Central memory CD8-positive, alpha-beta T cell (primary cell): Measurements from ENCODE around the gene CBX1.
A peak's percentile ranks its signal among the peaks of the same experiment; 100 is the strongest.

Experiments
- ATAC-seq: fragments of 150-1000 bp; cut with Tn5 transposase; replicated peaks from 2 replicates; pipeline ENCODE4 v1.10.0; 2022; ENCODE audit warnings: mild to moderate bottlenecking, moderate FRiP score, moderate number of reproducible peaks; ENCODE audit not compliant: poor library complexity, severe bottlenecking; ENCODE audit errors: extremely low read depth
- DNase-seq, 2 donors: peaks; one replicate each; pipeline ENCODE4 v3.0.0; 2021; ENCODE audit warnings: low spot score in 2 of 2
- H3K27ac Mint-ChIP-seq: one replicate; pipeline ENCODE4 v1.8.0; 2022; ENCODE audit warnings: low read depth, mild to moderate bottlenecking, moderate library complexity, mixed read lengths
- H3K27me3 Mint-ChIP-seq: one replicate; pipeline ENCODE4 v1.8.0; 2022; ENCODE audit warnings: mixed read lengths
- H3K36me3 Mint-ChIP-seq: one replicate; pipeline ENCODE4 v1.8.0; 2022; ENCODE audit warnings: mild to moderate bottlenecking, moderate library complexity, mixed read lengths; ENCODE audit not compliant: insufficient read depth
- H3K4me1 Mint-ChIP-seq: one replicate; pipeline ENCODE4 v1.8.0; 2022; ENCODE audit warnings: mixed read lengths
- H3K4me3 Mint-ChIP-seq: one replicate; pipeline ENCODE4 v1.8.0; 2022; ENCODE audit warnings: mild to moderate bottlenecking, moderate library complexity, mixed read lengths
- H3K9me3 Mint-ChIP-seq: one replicate; pipeline ENCODE4 v1.8.0; 2022; ENCODE audit warnings: mixed read lengths

CBX1 gene

GRCh38 chr17:48101012-48101720 is at the start of gene CBX1:
TSS of gene CBX1 (minus strand) at chr17:48101478. CDS start at chr17:48077004, 24,474 bp downstream.
- peak within 1 kb of the TSS; percentile 81 for H3K27ac Mint-ChIP-seq
- H3K27me3 Mint-ChIP-seq = no peaks in the 10 kb centered on the region
- peak within 1 kb of the TSS; percentile 87 for H3K4me3 Mint-ChIP-seq
- no peaks in the 10 kb centered on the region for H3K9me3 Mint-ChIP-seq
- ATAC-seq (peak; percentile 98), DNase-seq (peak; percentile 82 to 85)
- H3K36me3 Mint-ChIP-seq = peaks cover 12% of the 10 kb centered on the region
- H3K4me1 Mint-ChIP-seq = peaks cover 29% of the 10 kb centered on the region

- Mint-ChIP-seq H3K27ac (no peak overlapping the region), H3K4me1 (no peaks in the 10 kb centered on the region), H3K9me3 (no peaks in the 10 kb centered on the region), H3K36me3 (peaks cover 50% of the 10 kb centered on the region), H3K27me3 (no peaks in the 10 kb centered on the region), H3K4me3 (no peak overlapping the region)
- ATAC-seq (no peak), DNase-seq (no peak)
These were observed 49.3 kb upstream of the CBX1 start for GRCh38 chr17:48150597-48151001.

GRCh38 chr17:48149787-48150463 is 48.6 kb upstream of the CBX1 start:
- peaks cover 47% of the 10 kb centered on the region for H3K36me3 Mint-ChIP-seq
- H3K27me3 Mint-ChIP-seq = no peaks in the 10 kb centered on the region
- no peak for DNase-seq
- no peak overlapping the region for H3K27ac Mint-ChIP-seq
- H3K4me3 Mint-ChIP-seq = no peak overlapping the region
- H3K4me1 Mint-ChIP-seq = peaks cover 4% of the 10 kb centered on the region
- H3K9me3 Mint-ChIP-seq = no peaks in the 10 kb centered on the region
- ATAC-seq = no peak

GRCh38 chr17:48148854-48149786 is 47.8 kb upstream of the CBX1 start:
- DNase-seq (no peak), ATAC-seq (no peak)
- peaks cover 12% of the 10 kb centered on the region for H3K4me1 Mint-ChIP-seq
- H3K27me3 Mint-ChIP-seq = no peaks in the 10 kb centered on the region
- no peak overlapping the region for H3K27ac Mint-ChIP-seq
- H3K36me3 Mint-ChIP-seq = peaks cover 45% of the 10 kb centered on the region
- H3K9me3 Mint-ChIP-seq = no peaks in the 10 kb centered on the region
- H3K4me3 Mint-ChIP-seq = no peak overlapping the region

GRCh38 chr17:48148029-48148770 is 46.9 kb upstream of the CBX1 start:
- DNase-seq (no peak), ATAC-seq (no peak)
- Mint-ChIP-seq H3K27ac (no peak overlapping the region), H3K4me1 (peaks cover 19% of the 10 kb centered on the region), H3K9me3 (no peaks in the 10 kb centered on the region), H3K36me3 (peaks cover 48% of the 10 kb centered on the region), H3K4me3 (no peak overlapping the region), H3K27me3 (no peaks in the 10 kb centered on the region)

GRCh38 chr17:48144976-48145798 is 43.9 kb upstream of the CBX1 start:
- ATAC-seq (no peak), DNase-seq (no peak)
- peaks cover 47% of the 10 kb centered on the region for H3K36me3 Mint-ChIP-seq
- no peaks in the 10 kb centered on the region for H3K9me3 Mint-ChIP-seq
- H3K4me1 Mint-ChIP-seq = peaks cover 24% of the 10 kb centered on the region
- no peaks in the 10 kb centered on the region for H3K27me3 Mint-ChIP-seq
- H3K27ac Mint-ChIP-seq = peak overlapping the region; percentile 70
- no peak overlapping the region for H3K4me3 Mint-ChIP-seq

- Mint-ChIP-seq H3K9me3 (no peaks in the 10 kb centered on the region), H3K36me3 (peaks cover 50% of the 10 kb centered on the region), H3K4me3 (no peak overlapping the region), H3K27ac (peak overlapping the region; percentile 44), H3K27me3 (no peaks in the 10 kb centered on the region), H3K4me1 (peaks cover 24% of the 10 kb centered on the region)
- ATAC-seq = no peak
- DNase-seq = no peak
These were observed 43.0 kb upstream of the CBX1 start for GRCh38 chr17:48144231-48144630.

GRCh38 chr17:48143629-48144028 is 42.4 kb upstream of the CBX1 start:
- H3K27ac Mint-ChIP-seq = peak overlapping the region; percentile 44
- DNase-seq (peak in 1 of 2 donors; percentile 11), ATAC-seq (peak; percentile 80)
- H3K9me3 Mint-ChIP-seq = no peaks in the 10 kb centered on the region
- peaks cover 49% of the 10 kb centered on the region for H3K36me3 Mint-ChIP-seq
- H3K4me1 Mint-ChIP-seq = peaks cover 24% of the 10 kb centered on the region
- no peak overlapping the region for H3K4me3 Mint-ChIP-seq
- no peaks in the 10 kb centered on the region for H3K27me3 Mint-ChIP-seq

- H3K9me3 Mint-ChIP-seq = no peaks in the 10 kb centered on the region
- H3K4me1 Mint-ChIP-seq = peaks cover 20% of the 10 kb centered on the region
- H3K27ac Mint-ChIP-seq = peak overlapping the region; percentile 11
- H3K4me3 Mint-ChIP-seq = no peak overlapping the region
- ATAC-seq = no peak
- no peaks in the 10 kb centered on the region for H3K27me3 Mint-ChIP-seq
- no peak for DNase-seq
- H3K36me3 Mint-ChIP-seq = peaks cover 48% of the 10 kb centered on the region
These were observed 38.7 kb upstream of the CBX1 start for GRCh38 chr17:48139944-48140343.

GRCh38 chr17:48137656-48138055 is 36.4 kb upstream of the CBX1 start:
- H3K4me3 Mint-ChIP-seq = no peak overlapping the region
- H3K36me3 Mint-ChIP-seq = peaks cover 44% of the 10 kb centered on the region
- DNase-seq (no peak), ATAC-seq (no peak)
- no peaks in the 10 kb centered on the region for H3K27me3 Mint-ChIP-seq
- no peaks in the 10 kb centered on the region for H3K9me3 Mint-ChIP-seq
- H3K4me1 Mint-ChIP-seq = peaks cover 5% of the 10 kb centered on the region
- no peak overlapping the region for H3K27ac Mint-ChIP-seq

- H3K27ac Mint-ChIP-seq = peak overlapping the region; percentile 44
These were observed 33.7 kb upstream of the CBX1 start for GRCh38 chr17:48134912-48135480.

More at GRCh38 chr17:48134912-48135480, 33.7 kb upstream of the CBX1 start:
- ATAC-seq (no peak), DNase-seq (no peak)
- Mint-ChIP-seq H3K9me3 (no peaks in the 10 kb centered on the region), H3K36me3 (peaks cover 40% of the 10 kb centered on the region), H3K4me3 (no peak overlapping the region), H3K27me3 (no peaks in the 10 kb centered on the region), H3K4me1 (no peaks in the 10 kb centered on the region)
